ENCODE measurements around the gene TGM5.

DNA sequence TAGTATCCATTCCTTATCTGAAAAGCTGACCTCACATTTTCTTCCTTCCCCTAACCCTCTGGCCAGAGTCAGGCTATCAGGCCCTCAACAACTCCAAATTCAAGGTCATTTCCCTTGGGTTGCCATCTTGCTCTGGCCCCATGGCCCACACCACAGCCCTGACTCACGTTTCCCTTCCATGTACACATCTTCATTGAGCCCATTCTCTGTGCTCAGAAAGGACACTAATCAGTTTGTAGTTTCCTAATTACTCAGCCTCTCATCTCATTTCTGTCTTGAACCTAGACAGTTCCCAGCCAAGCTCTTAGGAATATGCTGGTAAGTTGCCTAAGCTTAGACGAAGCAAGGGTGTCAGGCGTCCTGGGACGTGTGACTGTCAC lies 14.9 kb downstream of the TGM5 start:
- TF ChIP-seq, protein P1, sequence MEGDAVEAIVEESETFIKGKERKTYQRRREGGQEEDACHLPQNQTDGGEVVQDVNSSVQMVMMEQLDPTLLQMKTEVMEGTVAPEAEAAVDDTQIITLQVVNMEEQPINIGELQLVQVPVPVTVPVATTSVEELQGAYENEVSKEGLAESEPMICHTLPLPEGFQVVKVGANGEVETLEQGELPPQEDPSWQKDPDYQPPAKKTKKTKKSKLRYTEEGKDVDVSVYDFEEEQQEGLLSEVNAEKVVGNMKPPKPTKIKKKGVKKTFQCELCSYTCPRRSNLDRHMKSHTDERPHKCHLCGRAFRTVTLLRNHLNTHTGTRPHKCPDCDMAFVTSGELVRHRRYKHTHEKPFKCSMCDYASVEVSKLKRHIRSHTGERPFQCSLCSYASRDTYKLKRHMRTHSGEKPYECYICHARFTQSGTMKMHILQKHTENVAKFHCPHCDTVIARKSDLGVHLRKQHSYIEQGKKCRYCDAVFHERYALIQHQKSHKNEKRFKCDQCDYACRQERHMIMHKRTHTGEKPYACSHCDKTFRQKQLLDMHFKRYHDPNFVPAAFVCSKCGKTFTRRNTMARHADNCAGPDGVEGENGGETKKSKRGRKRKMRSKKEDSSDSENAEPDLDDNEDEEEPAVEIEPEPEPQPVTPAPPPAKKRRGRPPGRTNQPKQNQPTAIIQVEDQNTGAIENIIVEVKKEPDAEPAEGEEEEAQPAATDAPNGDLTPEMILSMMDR (IDR thresholded peaks at IDR 0.05; ENCODE audit: insufficient read depth, low read length, poor library complexity, severe bottlenecking) = no peak
- no peak for TF ChIP-seq EZH2phosphoT487 (conservative IDR thresholded peaks at IDR 0.05; ENCODE audit: low read length)

Measured in SU-DHL-6 (cell line).